ENCODE data around the gene HMG20B. TPM values are rescaled to one million over a fixed set of nuclear protein-coding genes. Genes with fewer than 3 reads are reported as not detected.

Gene HMG20B
- total RNA-seq, 1 experiment from 2014 or later: 58.1 TPM

- peaks cover 29% of the 10 kb centered on the region for H3K36me3 Mint-ChIP-seq (ENCODE audit: insufficient read depth, unreplicated experiment)
- no peak overlapping the region for H3K27ac Mint-ChIP-seq (ENCODE audit: unreplicated experiment)
- peaks cover 10% of the 10 kb centered on the region for H3K4me1 Mint-ChIP-seq (ENCODE audit: low read depth, unreplicated experiment)
- H3K4me3 Mint-ChIP-seq (ENCODE audit: low read depth, unreplicated experiment): no peak overlapping the region
- CTCF ChIA-PET: no interaction called here
- no peaks in the 10 kb centered on the region for H3K9me3 Mint-ChIP-seq (ENCODE audit: low read depth, unreplicated experiment)
- H3K27me3 Mint-ChIP-seq (ENCODE audit: unreplicated experiment): no peaks in the 10 kb centered on the region
- TF ChIP-seq CTCF (IDR thresholded peaks at IDR 0.05; ENCODE audit: unreplicated experiment): no peak
- intact Hi-C loops (cut with micrococcal nuclease; ENCODE audit: unreplicated experiment): no loop called here
- no peak for DNase-seq
- BruUV-seq (replicated peaks): no TSS peak
Observed at GRCh38 chr19:3612330-3612729, 39.6 kb downstream of the HMG20B start.

- CTCF ChIA-PET: no interaction called here
Observed at GRCh38 chr19:3612901-3613741, 40.4 kb downstream of the HMG20B start.

GRCh38 chr19:3613818-3614661, 41.3 kb downstream of the HMG20B start:
- TF ChIP-seq CTCF (IDR thresholded peaks at IDR 0.05; ENCODE audit: unreplicated experiment): no peak
- H3K27me3 Mint-ChIP-seq (ENCODE audit: unreplicated experiment): no peaks in the 10 kb centered on the region
- no peaks in the 10 kb centered on the region for H3K4me1 Mint-ChIP-seq (ENCODE audit: low read depth, unreplicated experiment)
- intact Hi-C loops (cut with micrococcal nuclease; ENCODE audit: unreplicated experiment): no loop called here
- BruUV-seq (replicated peaks): no TSS peak
- H3K4me3 Mint-ChIP-seq (ENCODE audit: low read depth, unreplicated experiment): no peak overlapping the region
- CTCF ChIA-PET: no interaction called here
- no peaks in the 10 kb centered on the region for H3K9me3 Mint-ChIP-seq (ENCODE audit: low read depth, unreplicated experiment)
- no peak overlapping the region for H3K27ac Mint-ChIP-seq (ENCODE audit: unreplicated experiment)
- H3K36me3 Mint-ChIP-seq (ENCODE audit: insufficient read depth, unreplicated experiment): peaks cover 23% of the 10 kb centered on the region
- no peak for DNase-seq

More at GRCh38 chr19:3612901-3613741, 40.4 kb downstream of the HMG20B start:
- no peak for DNase-seq
- TF ChIP-seq CTCF (IDR thresholded peaks at IDR 0.05; ENCODE audit: unreplicated experiment): no peak
- no TSS peak for BruUV-seq (replicated peaks)
- Mint-ChIP-seq H3K9me3 (ENCODE audit: low read depth, unreplicated experiment) (no peaks in the 10 kb centered on the region), H3K4me1 (ENCODE audit: low read depth, unreplicated experiment) (peaks cover 3% of the 10 kb centered on the region), H3K36me3 (ENCODE audit: insufficient read depth, unreplicated experiment) (peaks cover 23% of the 10 kb centered on the region), H3K4me3 (ENCODE audit: low read depth, unreplicated experiment) (no peak overlapping the region), H3K27me3 (ENCODE audit: unreplicated experiment) (no peaks in the 10 kb centered on the region), H3K27ac (ENCODE audit: unreplicated experiment) (no peak overlapping the region)
- intact Hi-C loops (cut with micrococcal nuclease; ENCODE audit: unreplicated experiment): no loop called here

- TF ChIP-seq CTCF (IDR thresholded peaks at IDR 0.05; ENCODE audit: unreplicated experiment): no peak
- DNase-seq: no peak
- no TSS peak for BruUV-seq (replicated peaks)
- H3K27me3 Mint-ChIP-seq (ENCODE audit: unreplicated experiment): no peaks in the 10 kb centered on the region
- H3K27ac Mint-ChIP-seq (ENCODE audit: unreplicated experiment): no peak overlapping the region
- H3K4me1 Mint-ChIP-seq (ENCODE audit: low read depth, unreplicated experiment): no peaks in the 10 kb centered on the region
- CTCF ChIA-PET: no interaction called here
- H3K4me3 Mint-ChIP-seq (ENCODE audit: low read depth, unreplicated experiment): no peak overlapping the region
- peaks cover 22% of the 10 kb centered on the region for H3K36me3 Mint-ChIP-seq (ENCODE audit: insufficient read depth, unreplicated experiment)
- intact Hi-C loops (cut with micrococcal nuclease; ENCODE audit: unreplicated experiment): no loop called here
- H3K9me3 Mint-ChIP-seq (ENCODE audit: low read depth, unreplicated experiment): no peaks in the 10 kb centered on the region
Observed at GRCh38 chr19:3614858-3615505, 42.2 kb downstream of the HMG20B start.
